ENCODE data around the gene CARD11. TPM values are rescaled to one million over a fixed set of nuclear protein-coding genes. Genes with fewer than 3 reads are reported as not detected.

The CARD11 gene
- total RNA-seq, 1 donor from 2014 or later = 1.4 TPM

DNA sequence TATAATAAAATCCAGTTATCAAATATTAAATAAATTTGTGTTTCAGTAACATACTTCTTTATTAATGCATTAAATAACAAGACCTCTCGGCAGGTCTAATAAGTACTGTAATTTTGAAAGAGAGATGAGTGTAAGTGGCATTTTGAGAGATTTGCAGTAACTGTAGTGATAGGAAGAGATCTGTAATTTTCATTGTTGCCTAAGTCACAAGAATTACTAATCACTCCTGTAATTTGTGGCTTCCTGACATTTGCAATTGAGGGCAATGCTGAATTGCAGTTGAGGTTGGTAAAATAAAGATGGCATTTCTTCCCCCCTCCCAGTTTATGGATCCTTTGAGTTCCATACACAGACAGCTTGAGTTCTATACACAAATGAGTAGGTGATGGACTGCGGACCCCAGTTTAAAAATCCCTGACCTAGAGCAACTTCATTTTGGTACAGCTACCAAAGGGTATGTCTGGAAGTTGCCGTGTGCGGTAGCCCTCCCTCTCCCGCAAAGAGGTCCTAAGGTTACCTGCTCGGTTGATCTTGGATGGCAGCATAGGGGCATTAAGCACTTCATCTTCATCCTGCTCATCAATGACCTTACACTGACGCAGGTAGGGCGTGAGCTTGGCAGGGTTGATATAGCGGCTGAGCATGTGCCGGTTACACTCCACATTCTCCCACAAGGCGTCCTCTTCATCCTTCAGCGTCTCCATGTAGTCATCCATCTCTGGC, 96.4 kb downstream of the CARD11 start:
- no peaks in the 10 kb centered on the region for H3K4me1 Mint-ChIP-seq (ENCODE audit: low read depth, unreplicated experiment)
- peaks cover 11% of the 10 kb centered on the region for H3K9me3 Mint-ChIP-seq (ENCODE audit: unreplicated experiment)
- TF ChIP-seq, protein P1, sequence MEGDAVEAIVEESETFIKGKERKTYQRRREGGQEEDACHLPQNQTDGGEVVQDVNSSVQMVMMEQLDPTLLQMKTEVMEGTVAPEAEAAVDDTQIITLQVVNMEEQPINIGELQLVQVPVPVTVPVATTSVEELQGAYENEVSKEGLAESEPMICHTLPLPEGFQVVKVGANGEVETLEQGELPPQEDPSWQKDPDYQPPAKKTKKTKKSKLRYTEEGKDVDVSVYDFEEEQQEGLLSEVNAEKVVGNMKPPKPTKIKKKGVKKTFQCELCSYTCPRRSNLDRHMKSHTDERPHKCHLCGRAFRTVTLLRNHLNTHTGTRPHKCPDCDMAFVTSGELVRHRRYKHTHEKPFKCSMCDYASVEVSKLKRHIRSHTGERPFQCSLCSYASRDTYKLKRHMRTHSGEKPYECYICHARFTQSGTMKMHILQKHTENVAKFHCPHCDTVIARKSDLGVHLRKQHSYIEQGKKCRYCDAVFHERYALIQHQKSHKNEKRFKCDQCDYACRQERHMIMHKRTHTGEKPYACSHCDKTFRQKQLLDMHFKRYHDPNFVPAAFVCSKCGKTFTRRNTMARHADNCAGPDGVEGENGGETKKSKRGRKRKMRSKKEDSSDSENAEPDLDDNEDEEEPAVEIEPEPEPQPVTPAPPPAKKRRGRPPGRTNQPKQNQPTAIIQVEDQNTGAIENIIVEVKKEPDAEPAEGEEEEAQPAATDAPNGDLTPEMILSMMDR (IDR thresholded peaks at IDR 0.05; ENCODE audit: partially characterized antibody, unreplicated experiment) = no peak
- no peak for DNase-seq
- H3K36me3 Mint-ChIP-seq (ENCODE audit: unreplicated experiment) = peaks cover 17% of the 10 kb centered on the region
- no peak overlapping the region for H3K27ac Mint-ChIP-seq (ENCODE audit: unreplicated experiment)
- no peak overlapping the region for H3K4me3 Mint-ChIP-seq (ENCODE audit: unreplicated experiment)
- no peaks in the 10 kb centered on the region for H3K27me3 Mint-ChIP-seq (ENCODE audit: unreplicated experiment)

DNA sequence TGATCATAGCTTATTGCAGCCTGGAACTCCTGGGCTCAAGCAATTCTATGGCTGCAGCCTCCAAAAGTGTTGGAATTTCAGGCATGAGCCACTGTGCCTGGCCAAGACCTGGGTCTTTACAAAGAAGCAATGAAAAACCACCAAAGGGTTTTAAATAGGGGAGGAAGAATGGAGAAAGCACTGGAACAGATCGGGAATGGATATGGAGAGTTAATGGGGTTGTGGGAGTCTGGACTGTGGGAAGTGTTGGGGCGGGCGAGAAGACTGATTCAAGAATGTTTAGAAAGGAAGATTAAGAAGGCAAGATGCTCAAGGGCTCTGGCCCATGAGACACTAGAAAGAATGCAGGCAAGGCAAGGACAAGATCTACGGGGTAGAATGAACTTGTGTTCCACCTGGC, 98.5 kb downstream of the CARD11 start:
- H3K27me3 Mint-ChIP-seq (ENCODE audit: unreplicated experiment) = peaks cover 8% of the 10 kb centered on the region
- TF ChIP-seq, protein P1 (IDR thresholded peaks at IDR 0.05; ENCODE audit: partially characterized antibody, unreplicated experiment) = no peak
- H3K27ac Mint-ChIP-seq (ENCODE audit: unreplicated experiment) = no peak overlapping the region
- H3K36me3 Mint-ChIP-seq (ENCODE audit: unreplicated experiment) = peaks cover 15% of the 10 kb centered on the region
- H3K9me3 Mint-ChIP-seq (ENCODE audit: unreplicated experiment) = peaks cover 9% of the 10 kb centered on the region
- H3K4me1 Mint-ChIP-seq (ENCODE audit: low read depth, unreplicated experiment) = no peaks in the 10 kb centered on the region
- no peak overlapping the region for H3K4me3 Mint-ChIP-seq (ENCODE audit: unreplicated experiment)
- DNase-seq = no peak

DNA sequence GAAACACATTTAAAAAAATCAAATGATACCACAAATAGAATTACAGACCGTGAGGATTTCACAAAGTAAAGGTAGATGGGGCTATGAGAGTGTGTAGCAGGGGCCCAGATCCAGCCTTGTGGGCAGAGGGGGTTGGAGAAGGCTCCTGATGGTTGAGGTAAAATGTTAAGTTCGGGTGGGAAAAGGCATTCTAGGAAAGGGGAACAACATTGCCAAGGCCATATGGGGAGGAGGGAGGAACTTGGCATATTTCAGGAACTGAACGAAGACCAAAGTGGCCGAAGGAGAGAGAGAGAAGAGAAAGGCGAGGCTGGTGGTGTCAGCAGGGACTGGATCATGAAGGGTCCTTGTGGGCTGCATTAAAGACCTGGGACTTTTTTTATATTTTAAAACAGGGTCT, 98.9 kb downstream of the CARD11 start:
- H3K36me3 Mint-ChIP-seq (ENCODE audit: unreplicated experiment) = peaks cover 11% of the 10 kb centered on the region
- no peak overlapping the region for H3K27ac Mint-ChIP-seq (ENCODE audit: unreplicated experiment)
- H3K4me1 Mint-ChIP-seq (ENCODE audit: low read depth, unreplicated experiment) = no peaks in the 10 kb centered on the region
- TF ChIP-seq, protein P1 (IDR thresholded peaks at IDR 0.05; ENCODE audit: partially characterized antibody, unreplicated experiment) = no peak
- no peak for DNase-seq
- H3K27me3 Mint-ChIP-seq (ENCODE audit: unreplicated experiment) = peaks cover 8% of the 10 kb centered on the region
- H3K9me3 Mint-ChIP-seq (ENCODE audit: unreplicated experiment) = peaks cover 9% of the 10 kb centered on the region
- no peak overlapping the region for H3K4me3 Mint-ChIP-seq (ENCODE audit: unreplicated experiment)

DNA sequence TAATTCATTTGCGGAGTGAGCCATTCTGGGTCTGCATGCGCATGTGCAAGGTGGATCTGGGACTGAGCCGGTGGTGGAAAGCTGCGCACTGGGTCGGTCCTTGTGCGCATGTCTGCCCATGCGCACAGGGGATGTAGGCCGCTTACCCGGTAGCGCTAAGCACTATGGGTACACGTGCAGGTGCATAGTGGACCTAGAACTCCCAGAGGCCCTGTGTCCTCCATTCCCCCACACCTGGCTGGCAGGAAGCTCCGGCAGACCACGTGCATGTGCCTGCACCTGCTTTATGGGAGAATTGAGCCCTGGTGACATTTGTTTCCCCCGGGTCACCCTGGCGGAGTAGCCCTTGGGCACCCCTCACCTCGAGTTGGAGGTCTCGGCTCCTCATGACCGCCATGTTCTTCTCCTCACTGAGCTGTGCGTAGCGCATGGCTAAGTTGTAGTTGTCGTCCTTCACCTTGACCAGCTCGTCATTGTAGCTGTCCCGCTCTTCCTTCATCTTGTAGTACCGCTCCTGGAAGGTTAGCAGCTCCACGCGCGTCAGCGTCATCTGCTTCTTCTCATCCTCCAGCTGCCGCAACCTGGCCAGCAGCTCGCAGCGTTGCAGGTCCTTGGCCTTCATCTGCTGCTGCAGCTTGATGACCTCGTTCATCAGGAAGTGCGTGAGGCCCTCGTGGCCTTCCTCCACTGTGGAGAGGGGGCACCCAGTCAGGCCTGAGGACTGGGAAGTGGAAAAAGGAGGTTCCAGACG, 99.6 kb downstream of the CARD11 start:
- H3K4me3 Mint-ChIP-seq (ENCODE audit: unreplicated experiment) = no peak overlapping the region
- TF ChIP-seq, protein P1 (IDR thresholded peaks at IDR 0.05; ENCODE audit: partially characterized antibody, unreplicated experiment) = no peak
- DNase-seq = no peak
- no peaks in the 10 kb centered on the region for H3K4me1 Mint-ChIP-seq (ENCODE audit: low read depth, unreplicated experiment)
- peaks cover 8% of the 10 kb centered on the region for H3K27me3 Mint-ChIP-seq (ENCODE audit: unreplicated experiment)
- no peak overlapping the region for H3K27ac Mint-ChIP-seq (ENCODE audit: unreplicated experiment)
- peaks cover 9% of the 10 kb centered on the region for H3K9me3 Mint-ChIP-seq (ENCODE audit: unreplicated experiment)
- H3K36me3 Mint-ChIP-seq (ENCODE audit: unreplicated experiment) = peaks cover 5% of the 10 kb centered on the region
